Activated CD4-positive, alpha-beta T cell treated with anti-CD3 and anti-CD28 coated beads for 36 hours (primary cell): ENCODE results near the gene SOX10. TPM values are rescaled to one million over a fixed set of nuclear protein-coding genes. Genes with fewer than 3 reads are reported as not detected.
A peak's percentile ranks its signal among the peaks of the same experiment; 100 is the strongest.

ENCODE experiments used
- ATAC-seq: fragments of 200-7000 bp; cut with Tn5 transposase; one replicate; pipeline ENCODE4 v1.10.0; 2021; ENCODE audit warnings: mild to moderate bottlenecking, moderate library complexity
- CTCF ChIA-PET: fragments of 350-600 bp; sonication (Branson Sonifier 250); formaldehyde crosslinking; loops from one replicate; lab custom pipeline; 2021; ENCODE audit warnings: antibody characterized with exemption; lab: Charles Lee
- POLR2A ChIA-PET: fragments of 350-600 bp; sonication (Branson Sonifier 250); formaldehyde crosslinking; loops from one replicate; lab custom pipeline; 2021; ENCODE audit warnings: antibody characterized with exemption, inconsistent platforms; lab: Charles Lee
- DNase-seq: peaks from one replicate; pipeline ENCODE4 v3.0.0-alpha.2; 2020
- H3K27ac Mint-ChIP-seq: one replicate; pipeline ENCODE4 v1.8.0; 2021; ENCODE audit warnings: mixed read lengths
- H3K27me3 Mint-ChIP-seq: one replicate; pipeline ENCODE4 v1.8.0; 2021; ENCODE audit warnings: mixed read lengths
- H3K36me3 Mint-ChIP-seq: one replicate; pipeline ENCODE4 v1.8.0; 2021; ENCODE audit warnings: low read depth, mixed read lengths
- H3K4me1 Mint-ChIP-seq: one replicate; pipeline ENCODE4 v1.8.0; 2021; ENCODE audit warnings: mixed read lengths
- H3K4me3 Mint-ChIP-seq: one replicate; pipeline ENCODE4 v1.8.0; 2021; ENCODE audit warnings: mild to moderate bottlenecking, moderate library complexity, mixed read lengths
- H3K9me3 Mint-ChIP-seq: one replicate; pipeline ENCODE4 v1.8.0; 2021; ENCODE audit warnings: low read depth, mixed read lengths
- intact Hi-C, 2 experiments: fragments of 100-400 bp; cut with DNase I in 1 of 2; cut with micrococcal nuclease in 1 of 2; formaldehyde crosslinking; loops; one replicate each; pipeline versions ENCODE4 v1.14.2 to v1.15.1; 2022 to 2024; cut with DNase I, micrococcal nuclease
- total RNA-seq, 2 experiments: library from RNA; stranded (reverse); gene quantifications; one replicate each; pipeline ENCODE4 v1.2.3, GENCODE V29; 2021

Gene SOX10
- total RNA-seq, 2 experiments from 2014 or later: not detected

DNA sequence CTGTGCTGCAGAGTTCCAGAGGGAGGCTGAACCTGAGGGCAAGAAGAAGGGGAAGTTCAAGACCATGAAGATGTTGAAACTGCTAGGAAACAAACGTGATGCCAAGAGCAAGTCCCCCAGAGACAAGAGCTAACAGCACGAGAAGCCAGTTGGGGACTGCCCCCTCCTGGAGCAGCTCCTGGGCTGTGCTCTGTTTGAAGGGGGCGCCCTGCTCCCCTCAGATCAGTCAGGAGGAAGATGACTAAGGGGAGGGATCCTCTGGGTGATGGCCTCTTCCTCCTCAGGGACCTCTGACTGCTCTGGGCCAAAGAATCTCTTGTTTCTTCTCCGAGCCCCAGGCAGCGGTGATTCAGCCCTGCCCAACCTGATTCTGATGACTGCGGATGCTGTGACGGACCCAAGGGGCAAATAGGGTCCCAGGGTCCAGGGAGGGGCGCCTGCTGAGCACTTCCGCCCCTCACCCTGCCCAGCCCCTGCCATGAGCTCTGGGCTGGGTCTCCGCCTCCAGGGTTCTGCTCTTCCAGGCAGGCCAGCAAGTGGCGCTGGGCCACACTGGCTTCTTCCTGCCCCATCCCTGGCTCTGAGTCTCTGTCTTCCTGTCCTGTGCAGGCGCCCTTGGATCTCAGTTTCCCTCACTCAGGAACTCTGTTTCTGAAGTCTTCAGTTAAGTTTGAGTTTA, 43.5 kb downstream of the SOX10 start:
- Mint-ChIP-seq H3K4me1 (no peaks in the 10 kb centered on the region), H3K27me3 (no peaks in the 10 kb centered on the region), H3K27ac (no peak overlapping the region), H3K36me3 (peaks cover 6% of the 10 kb centered on the region), H3K9me3 (no peaks in the 10 kb centered on the region), H3K4me3 (no peak overlapping the region)
- no peak for ATAC-seq
- POLR2A ChIA-PET: no interaction called here
- intact Hi-C loops: no loop called here
- CTCF ChIA-PET: interaction anchor here (1.4 to 1.9 kb wide), 2 partner anchors 12 to 35 kb away, joined by 4 read pairs; partner anchors contain the start of genes C22orf23, MICALL1 and POLR2F
- DNase-seq: no peak

DNA sequence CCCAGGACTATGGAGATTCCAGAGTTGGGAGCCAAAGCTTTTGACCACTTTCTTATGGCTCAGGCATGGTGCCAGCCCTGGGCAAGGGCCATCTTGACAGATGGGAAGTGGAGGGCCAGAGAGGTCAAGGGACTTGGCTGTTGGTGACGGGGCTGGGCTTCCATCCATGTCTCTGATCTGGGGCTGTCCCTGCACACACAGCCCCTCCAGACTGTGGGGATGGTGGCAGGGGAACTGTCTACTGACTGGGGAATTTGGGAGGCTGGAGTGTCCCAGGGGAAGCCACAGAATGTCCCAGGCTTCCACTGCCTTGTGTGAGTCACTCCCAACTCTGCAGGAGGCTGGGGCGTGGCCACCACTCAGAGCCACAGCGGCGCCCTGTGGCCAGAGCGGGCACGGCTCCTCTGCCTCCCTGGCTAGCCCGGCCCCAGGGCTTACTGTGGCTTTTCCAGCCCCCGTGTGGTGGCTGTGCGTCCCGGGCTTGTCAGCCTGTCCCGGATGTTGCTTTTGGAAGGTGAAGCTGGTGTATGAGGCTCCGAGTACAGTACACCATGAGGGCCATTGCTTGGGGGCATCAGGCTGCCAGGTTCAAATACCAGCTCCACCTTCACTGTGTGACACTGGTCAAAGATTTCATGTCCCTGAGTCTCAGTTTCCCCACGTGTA, 50.5 kb downstream of the SOX10 start:
- ChIA-PET CTCF (interaction anchor here (0.6 to 4.7 kb wide), 13 partner anchors 18 to 1734 kb away, joined by 3 to 20 read pairs (median 4); partner anchors contain the start of genes C22orf23, MICALL1 and POLR2F), POLR2A (interaction anchor here (1.0 to 1.4 kb wide), 2 partner anchors 23 to 27 kb away, joined by 3 read pairs; no protein-coding TSS in a partner anchor)
- Mint-ChIP-seq H3K27me3 (no peaks in the 10 kb centered on the region), H3K4me1 (peaks cover 11% of the 10 kb centered on the region), H3K27ac (no peak overlapping the region), H3K9me3 (no peaks in the 10 kb centered on the region), H3K4me3 (no peak overlapping the region), H3K36me3 (peaks cover 6% of the 10 kb centered on the region)
- DNase-seq (peak; percentile 94), ATAC-seq (peak; percentile 100)
- intact Hi-C loops: loop anchor here (1.0 to 10.0 kb wide), 5 partner anchors 19 to 117 kb away; partner anchors contain the start of genes C22orf23 (in 2 of the 2), POLR2F (in 2 of the 2) and MICALL1 (in 1 of the 2)

DNA sequence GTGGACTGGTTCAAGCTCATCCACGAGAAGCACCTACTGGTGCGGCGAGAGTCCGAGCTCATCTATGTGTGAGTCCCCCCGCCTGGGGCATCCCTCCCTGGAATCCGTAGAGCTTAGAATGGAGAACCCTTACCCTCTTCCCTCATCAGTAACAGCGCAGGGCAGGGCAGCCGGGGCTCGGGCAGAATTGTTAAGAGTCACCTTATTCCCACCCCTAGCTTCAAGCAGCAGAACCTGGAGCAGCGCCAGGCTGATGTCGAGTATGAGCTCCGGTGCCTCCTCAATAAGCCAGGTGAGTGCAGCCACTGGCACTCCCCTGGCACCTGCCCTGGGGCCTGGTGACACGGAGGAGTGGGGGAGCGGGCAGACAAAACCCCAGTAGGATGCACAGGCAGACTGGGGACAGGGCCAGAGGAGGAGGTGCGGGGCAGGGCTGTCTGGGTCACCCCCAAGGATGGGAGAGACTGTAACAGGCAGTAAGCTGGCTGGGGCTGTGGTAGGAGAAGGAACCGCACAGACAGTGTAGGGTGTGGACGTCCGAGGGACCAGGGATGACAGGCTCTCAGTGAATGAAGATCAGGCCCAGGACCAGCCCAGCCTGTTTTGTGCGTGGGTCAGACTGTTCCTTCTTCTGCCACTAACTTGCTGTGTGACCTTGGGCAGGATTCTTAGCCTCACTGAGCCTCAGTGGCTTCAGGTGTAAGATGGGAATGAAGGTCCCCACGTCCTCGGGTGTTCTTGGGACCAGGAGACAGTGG, 51.4 kb downstream of the SOX10 start:
- Mint-ChIP-seq H3K27me3 (no peaks in the 10 kb centered on the region), H3K4me1 (peaks cover 11% of the 10 kb centered on the region), H3K36me3 (peaks cover 9% of the 10 kb centered on the region), H3K4me3 (no peak overlapping the region), H3K27ac (no peak overlapping the region), H3K9me3 (no peaks in the 10 kb centered on the region)
- CTCF ChIA-PET: interaction anchor here (0.5 to 4.7 kb wide), 5 partner anchors 27 to 115 kb away, joined by 3 to 20 read pairs (median 4); partner anchors contain the start of gene MICALL1
- POLR2A ChIA-PET: no interaction called here
- no peak for DNase-seq
- ATAC-seq: no peak
- intact Hi-C loops: loop anchor here in 1 of 2 experiments (10.0 kb wide), 1 partner anchor 62 kb away; no protein-coding TSS in a partner anchor

DNA sequence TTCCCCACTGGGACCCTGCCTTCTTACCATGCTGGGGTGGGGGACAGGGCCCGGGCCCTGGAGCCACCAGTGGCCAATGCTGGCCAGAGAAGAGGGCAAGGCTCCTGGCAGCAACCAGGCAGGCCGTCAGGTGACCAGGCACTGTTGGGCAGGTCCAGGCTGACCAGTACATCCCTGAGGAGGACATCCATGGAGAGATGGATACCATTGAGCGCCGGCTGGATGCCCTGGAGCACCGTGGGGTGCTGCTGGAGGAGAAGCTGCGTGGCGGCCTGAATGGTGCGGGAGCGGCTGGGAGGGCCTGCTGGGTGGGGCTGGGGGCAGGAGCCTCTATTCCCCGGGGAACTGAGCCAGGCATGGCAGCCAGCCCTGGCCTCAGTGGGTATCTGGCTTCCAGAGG, 52.0 kb downstream of the SOX10 start:
- Mint-ChIP-seq H3K4me1 (peaks cover 11% of the 10 kb centered on the region), H3K9me3 (no peaks in the 10 kb centered on the region), H3K36me3 (peaks cover 3% of the 10 kb centered on the region), H3K4me3 (no peak overlapping the region), H3K27me3 (no peaks in the 10 kb centered on the region), H3K27ac (no peak overlapping the region)
- ChIA-PET CTCF (interaction anchor here (0.5 to 4.7 kb wide), 4 partner anchors 26 to 114 kb away, joined by 3 to 20 read pairs (median 4); partner anchors contain the start of gene MICALL1), POLR2A (no interaction called here)
- DNase-seq (no peak), ATAC-seq (no peak)
- intact Hi-C loops: loop anchor here in 1 of 2 experiments (10.0 kb wide), 1 partner anchor 62 kb away; no protein-coding TSS in a partner anchor

DNA sequence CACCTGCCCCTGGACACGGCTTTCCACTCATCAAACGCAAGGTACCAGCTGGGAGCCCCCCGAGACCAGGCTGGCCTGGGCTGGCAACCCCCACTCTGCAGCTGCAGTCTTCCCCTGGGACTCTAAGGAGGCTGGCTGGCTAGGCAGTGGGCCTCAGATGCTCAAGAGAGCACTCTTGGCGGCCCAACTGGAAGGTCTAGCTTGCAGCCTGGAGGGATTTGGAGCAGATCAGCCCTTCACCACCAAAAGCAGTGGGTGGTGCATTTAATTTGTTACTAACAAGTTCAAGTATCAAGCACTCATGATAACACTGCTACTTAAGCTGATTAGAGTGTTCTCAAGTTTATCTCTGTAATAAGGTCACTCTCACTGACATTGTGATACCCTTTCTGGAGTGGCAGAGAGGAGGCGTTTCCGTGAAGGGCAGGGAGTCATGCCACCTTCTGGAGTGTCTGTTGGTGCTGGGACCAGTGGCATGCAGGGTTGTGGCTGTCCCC, 52.4 kb downstream of the SOX10 start:
- intact Hi-C loops: loop anchor here in 1 of 2 experiments (10.0 kb wide), 1 partner anchor 63 kb away; no protein-coding TSS in a partner anchor
- ATAC-seq (no peak), DNase-seq (no peak)
- no peak overlapping the region for H3K4me3 Mint-ChIP-seq
- peaks cover 3% of the 10 kb centered on the region for H3K36me3 Mint-ChIP-seq
- no peak overlapping the region for H3K27ac Mint-ChIP-seq
- peaks cover 11% of the 10 kb centered on the region for H3K4me1 Mint-ChIP-seq
- ChIA-PET CTCF (interaction anchor here (0.5 to 4.7 kb wide), 5 partner anchors 31 to 400 kb away, joined by 3 to 20 read pairs (median 3); no protein-coding TSS in a partner anchor), POLR2A (no interaction called here)
- H3K9me3 Mint-ChIP-seq: no peaks in the 10 kb centered on the region
- H3K27me3 Mint-ChIP-seq: no peaks in the 10 kb centered on the region

DNA sequence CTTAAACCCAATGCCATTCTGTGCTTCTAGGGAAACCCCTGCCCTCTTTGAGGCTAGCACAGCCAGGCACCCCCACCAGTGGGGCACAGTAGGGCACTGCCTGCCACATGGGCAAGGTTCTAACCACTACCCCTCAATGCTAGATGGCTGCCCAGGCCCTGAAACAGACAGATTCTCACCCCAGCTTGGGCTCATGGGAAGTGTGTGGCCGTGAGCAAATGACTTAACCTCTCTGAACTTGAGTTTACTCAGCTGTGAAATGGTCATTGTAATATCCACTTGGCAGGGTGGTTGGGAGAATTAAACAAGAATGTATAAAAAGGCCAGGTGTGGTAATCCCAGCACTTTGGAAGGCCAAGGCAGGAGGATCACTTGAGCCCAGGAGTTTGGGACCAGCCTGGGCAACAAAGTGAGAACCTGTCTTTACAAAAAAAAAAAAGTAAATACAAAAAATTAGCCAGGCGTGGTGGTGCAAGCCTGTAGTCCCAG, 53.4 kb downstream of the SOX10 start:
- Mint-ChIP-seq H3K27me3 (no peaks in the 10 kb centered on the region), H3K4me3 (no peak overlapping the region), H3K27ac (no peak overlapping the region), H3K4me1 (peaks cover 11% of the 10 kb centered on the region), H3K9me3 (no peaks in the 10 kb centered on the region), H3K36me3 (peaks cover 3% of the 10 kb centered on the region)
- POLR2A ChIA-PET: no interaction called here
- intact Hi-C loops: loop anchor here in 1 of 2 experiments (10.0 kb wide), 1 partner anchor 64 kb away; no protein-coding TSS in a partner anchor
- CTCF ChIA-PET: interaction anchor here (0.7 to 4.7 kb wide), 4 partner anchors 12 to 121 kb away, joined by 3 to 20 read pairs (median 4); no protein-coding TSS in a partner anchor
- ATAC-seq (no peak), DNase-seq (no peak)

DNA sequence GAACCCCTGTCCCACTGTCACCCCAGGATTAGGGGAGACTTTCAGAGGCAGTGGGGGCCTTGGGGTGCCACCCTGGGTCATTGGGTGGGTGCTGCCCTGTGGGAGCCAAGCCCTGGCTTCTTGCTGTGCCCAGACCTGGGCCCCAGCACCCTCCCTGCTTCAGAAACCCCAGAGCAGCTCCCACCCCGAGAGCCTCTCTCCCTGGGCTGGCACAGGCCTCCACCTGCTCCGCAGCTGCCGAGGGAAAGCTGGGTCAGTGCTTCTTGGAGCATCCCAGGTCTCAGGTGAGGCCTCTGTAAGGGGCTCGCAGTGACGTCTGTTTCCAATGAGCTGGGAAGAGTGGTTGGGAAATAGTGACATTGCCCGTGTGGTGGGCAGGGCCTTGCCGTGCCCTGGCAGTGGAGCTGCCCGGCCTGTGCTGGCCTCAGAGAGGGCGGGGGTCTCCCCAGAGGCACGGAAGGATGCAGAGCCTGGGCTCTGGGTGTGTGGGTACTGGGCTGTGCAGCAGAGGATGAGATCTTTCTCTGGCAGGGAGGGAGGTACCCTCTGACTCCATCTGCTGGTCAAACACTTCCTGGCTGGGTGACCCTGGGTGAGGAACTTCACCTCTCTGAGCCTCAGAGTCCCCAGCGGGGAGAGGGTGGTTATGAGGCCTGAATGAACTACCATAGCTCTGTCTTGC, 53.9 kb downstream of the SOX10 start:
- Mint-ChIP-seq H3K27me3 (no peaks in the 10 kb centered on the region), H3K4me1 (peaks cover 11% of the 10 kb centered on the region), H3K4me3 (no peak overlapping the region), H3K36me3 (peaks cover 3% of the 10 kb centered on the region), H3K27ac (no peak overlapping the region), H3K9me3 (no peaks in the 10 kb centered on the region)
- POLR2A ChIA-PET: no interaction called here
- CTCF ChIA-PET: interaction anchor here (0.7 to 4.7 kb wide), 3 partner anchors 11 to 112 kb away, joined by 3 to 20 read pairs (median 4); no protein-coding TSS in a partner anchor
- intact Hi-C loops: loop anchor here in 1 of 2 experiments (10.0 kb wide), 1 partner anchor 64 kb away; no protein-coding TSS in a partner anchor
- DNase-seq (peak; percentile 36), ATAC-seq (no peak)

DNA sequence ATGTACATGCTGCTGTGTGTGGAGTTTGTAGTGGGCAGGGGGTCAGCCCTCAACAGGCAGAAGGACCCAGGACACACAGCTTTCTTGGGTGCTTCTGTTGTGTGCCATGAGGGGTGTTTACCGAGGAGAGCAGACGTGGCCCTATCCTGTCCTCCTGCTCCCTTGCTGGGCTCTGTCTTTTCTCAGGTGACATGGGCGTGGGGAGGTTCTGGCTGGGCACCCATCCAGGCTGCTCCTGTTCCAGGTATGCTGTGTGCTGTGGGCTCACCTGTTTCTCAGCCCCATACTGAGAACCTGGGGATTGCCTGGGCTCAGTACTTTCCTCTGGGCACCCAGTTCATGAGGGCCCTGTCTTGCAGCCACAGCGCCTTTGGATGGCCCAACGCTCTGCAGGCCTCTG, 55.0 kb downstream of the SOX10 start:
- Mint-ChIP-seq H3K4me1 (peaks cover 11% of the 10 kb centered on the region), H3K36me3 (peaks cover 3% of the 10 kb centered on the region), H3K9me3 (no peaks in the 10 kb centered on the region), H3K27me3 (no peaks in the 10 kb centered on the region), H3K27ac (no peak overlapping the region), H3K4me3 (no peak overlapping the region)
- ChIA-PET CTCF (interaction anchor here (0.5 kb wide), 1 partner anchor 322 kb away, joined by 4 read pairs; no protein-coding TSS in a partner anchor), POLR2A (no interaction called here)
- ATAC-seq (no peak), DNase-seq (no peak)
- intact Hi-C loops: loop anchor here in 1 of 2 experiments (5.0 kb wide), 1 partner anchor 908 kb away; no protein-coding TSS in a partner anchor

DNA sequence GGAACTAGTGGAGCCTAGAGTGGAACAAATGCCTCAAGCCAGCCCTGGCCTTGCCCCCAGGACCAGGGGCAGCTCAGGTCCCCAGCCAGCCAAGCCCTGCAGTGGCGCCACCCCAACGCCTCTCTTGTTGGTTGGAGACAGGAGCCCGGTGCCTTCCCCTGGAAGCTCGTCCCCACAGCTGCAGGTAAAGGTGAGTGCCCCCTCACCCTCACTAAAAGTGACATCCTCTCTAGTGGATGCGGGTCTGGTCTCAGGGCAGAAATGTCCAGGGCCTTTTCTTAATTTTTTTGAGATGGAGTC, 56.8 kb downstream of the SOX10 start:
- ATAC-seq (no peak), DNase-seq (no peak)
- ChIA-PET POLR2A (no interaction called here), CTCF (interaction anchor here (1.1 kb wide), 1 partner anchor 16 kb away, joined by 3 read pairs; no protein-coding TSS in a partner anchor)
- no peak overlapping the region for H3K27ac Mint-ChIP-seq
- no peaks in the 10 kb centered on the region for H3K27me3 Mint-ChIP-seq
- no peak overlapping the region for H3K4me3 Mint-ChIP-seq
- H3K4me1 Mint-ChIP-seq: no peaks in the 10 kb centered on the region
- H3K36me3 Mint-ChIP-seq: peaks cover 3% of the 10 kb centered on the region
- no peaks in the 10 kb centered on the region for H3K9me3 Mint-ChIP-seq
- intact Hi-C loops: loop anchor here in 1 of 2 experiments (5.0 kb wide), 1 partner anchor 910 kb away; no protein-coding TSS in a partner anchor
